Brain pericyte (primary cell): ENCODE measurements around the gene EPHA3.
"Not testable (repeated sequence)": the region's sequence is repeated elsewhere in the genome, so short reads cannot be mapped to it uniquely, and the experiment has no call there.

Source experiments
- DNase-seq: peaks from one replicate; pipeline ENCODE4 v3.0.0-alpha.2; 2012; ENCODE audit warnings: low read depth, low spot score

The EPHA3 gene

GRCh38 chr3:89280822-89281365 is 173.5 kb downstream of the EPHA3 start:
- no peak for DNase-seq

- DNase-seq = no peak
Measured at GRCh38 chr3:89287902-89288508, 180.6 kb downstream of the EPHA3 start.

- no peak for DNase-seq
Measured at GRCh38 chr3:89289574-89290190, 182.3 kb downstream of the EPHA3 start.

- DNase-seq = no peak
Measured at GRCh38 chr3:89297199-89297598, 189.8 kb downstream of the EPHA3 start.

- no peak for DNase-seq
Measured at GRCh38 chr3:89300526-89300925, 193.1 kb downstream of the EPHA3 start.

GRCh38 chr3:89300981-89301380 is 193.6 kb downstream of the EPHA3 start:
- no peak for DNase-seq

GRCh38 chr3:89303701-89304100 is 196.3 kb downstream of the EPHA3 start:
- DNase-seq = no peak

- no peak for DNase-seq
Measured at GRCh38 chr3:89306540-89306939, 199.1 kb downstream of the EPHA3 start.

GRCh38 chr3:89311581-89311980 is 204.2 kb downstream of the EPHA3 start:
- DNase-seq = no peak

- no peak for DNase-seq
Measured at GRCh38 chr3:89312141-89312540, 204.7 kb downstream of the EPHA3 start.

GRCh38 chr3:89314454-89315098 is 207.2 kb downstream of the EPHA3 start:
- DNase-seq = peak; percentile 30

- DNase-seq = no peak
Measured at GRCh38 chr3:89315750-89316470, 208.5 kb downstream of the EPHA3 start.

GRCh38 chr3:89320186-89320585 is 212.8 kb downstream of the EPHA3 start:
- DNase-seq = no peak

GRCh38 chr3:89326997-89327396 is 219.6 kb downstream of the EPHA3 start:
- no peak for DNase-seq

- no peak for DNase-seq
Measured at GRCh38 chr3:89332386-89332785, 225.0 kb downstream of the EPHA3 start.

- no peak for DNase-seq
Measured at GRCh38 chr3:89332793-89333192, 225.4 kb downstream of the EPHA3 start.

GRCh38 chr3:89335693-89336092 is 228.3 kb downstream of the EPHA3 start:
- DNase-seq = no peak

- peak; percentile 68 for DNase-seq
Measured at GRCh38 chr3:89340408-89340807, 233.0 kb downstream of the EPHA3 start.

GRCh38 chr3:89344076-89344475 is 236.7 kb downstream of the EPHA3 start:
- DNase-seq = no peak

GRCh38 chr3:89350935-89351334 is 243.5 kb downstream of the EPHA3 start:
- not testable (repeated sequence) for DNase-seq

GRCh38 chr3:89353465-89353864 is 246.0 kb downstream of the EPHA3 start:
- DNase-seq = no peak

GRCh38 chr3:89358281-89358680 is 250.9 kb downstream of the EPHA3 start:
- DNase-seq = no peak
